Osteocyte (in vitro differentiated cells): ENCODE measurements around the gene FARS2. TPM values are rescaled to one million over a fixed set of nuclear protein-coding genes. Genes with fewer than 3 reads are reported as not detected.

Source experiments
- DNase-seq: peaks from one replicate; pipeline ENCODE4 v3.0.0; 2021; ENCODE audit warnings: mixed read lengths; ENCODE audit not compliant: unreplicated experiment; ENCODE audit errors: extremely low spot score
- H3K27ac Mint-ChIP-seq: one replicate; pipeline ENCODE4 v1.8.0; 2021; ENCODE audit warnings: mild to moderate bottlenecking, mixed read lengths; ENCODE audit not compliant: unreplicated experiment
- H3K27me3 Mint-ChIP-seq: one replicate; pipeline ENCODE4 v1.8.0; 2021; ENCODE audit warnings: mixed read lengths; ENCODE audit not compliant: unreplicated experiment
- H3K36me3 Mint-ChIP-seq: one replicate; pipeline ENCODE4 v1.8.0; 2021; ENCODE audit warnings: mixed read lengths; ENCODE audit not compliant: unreplicated experiment
- H3K4me1 Mint-ChIP-seq: one replicate; pipeline ENCODE4 v1.8.0; 2021; ENCODE audit warnings: mixed read lengths; ENCODE audit not compliant: unreplicated experiment
- H3K4me3 Mint-ChIP-seq: one replicate; pipeline ENCODE4 v1.8.0; 2021; ENCODE audit warnings: mild to moderate bottlenecking, moderate library complexity, mixed read lengths; ENCODE audit not compliant: unreplicated experiment
- H3K9me3 Mint-ChIP-seq: one replicate; pipeline ENCODE4 v1.8.0; 2021; ENCODE audit warnings: mixed read lengths; ENCODE audit not compliant: unreplicated experiment
- total RNA-seq: library from RNA; stranded (reverse); gene quantifications from 2 replicates; pipeline ENCODE4 v1.2.1, GENCODE V29; 2021
- TF ChIP-seq, protein P1 (sequence below): fragments of 200-600 bp; sonication (generic); IDR thresholded peaks from 2 replicates; pipeline ENCODE4 v1.5.0; 2021; ENCODE audit warnings: antibody characterized with exemption, mild to moderate bottlenecking, moderate library complexity

FARS2 gene
- total RNA-seq, 1 donor from 2014 or later: 17.4 TPM

DNA sequence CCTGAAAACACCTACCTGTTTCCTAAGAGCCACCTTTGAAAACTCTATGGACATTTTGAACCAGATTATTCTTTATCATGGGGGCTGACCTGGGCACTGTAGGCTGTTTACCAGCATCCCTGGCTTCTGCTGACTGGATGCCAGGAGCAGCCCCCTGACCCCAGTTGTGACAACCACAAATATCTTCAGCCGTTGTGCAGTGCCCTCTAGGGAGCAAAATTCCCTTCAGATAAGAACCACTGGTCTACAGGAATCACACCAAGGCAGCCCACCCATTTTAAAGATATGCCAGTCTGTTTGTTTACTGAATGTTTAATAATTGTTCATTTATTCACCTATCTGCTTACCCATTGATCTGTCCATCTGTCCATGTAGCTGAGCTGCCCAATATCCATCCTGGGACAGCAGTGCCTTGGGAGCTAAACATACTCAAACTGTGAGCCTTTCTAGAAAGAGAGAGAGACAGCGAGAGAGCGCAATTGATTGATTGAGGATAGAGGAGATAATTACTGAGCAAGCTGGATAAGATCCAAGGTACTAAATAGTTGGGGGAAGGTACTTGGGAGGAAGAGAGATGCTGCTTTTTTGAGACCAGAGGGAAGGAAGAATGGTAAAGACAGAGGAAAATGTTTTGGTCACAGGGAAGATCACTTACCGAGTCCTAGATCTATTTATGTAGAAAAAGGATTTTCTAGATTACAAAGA, 468.7 kb downstream of the FARS2 start:
- H3K4me3 Mint-ChIP-seq: no peak overlapping the region
- H3K4me1 Mint-ChIP-seq: peaks cover 14% of the 10 kb centered on the region
- H3K27ac Mint-ChIP-seq: no peak overlapping the region
- H3K9me3 Mint-ChIP-seq: no peaks in the 10 kb centered on the region
- DNase-seq: no peak
- H3K27me3 Mint-ChIP-seq: no peaks in the 10 kb centered on the region
- H3K36me3 Mint-ChIP-seq: no peaks in the 10 kb centered on the region
- TF ChIP-seq, protein P1, sequence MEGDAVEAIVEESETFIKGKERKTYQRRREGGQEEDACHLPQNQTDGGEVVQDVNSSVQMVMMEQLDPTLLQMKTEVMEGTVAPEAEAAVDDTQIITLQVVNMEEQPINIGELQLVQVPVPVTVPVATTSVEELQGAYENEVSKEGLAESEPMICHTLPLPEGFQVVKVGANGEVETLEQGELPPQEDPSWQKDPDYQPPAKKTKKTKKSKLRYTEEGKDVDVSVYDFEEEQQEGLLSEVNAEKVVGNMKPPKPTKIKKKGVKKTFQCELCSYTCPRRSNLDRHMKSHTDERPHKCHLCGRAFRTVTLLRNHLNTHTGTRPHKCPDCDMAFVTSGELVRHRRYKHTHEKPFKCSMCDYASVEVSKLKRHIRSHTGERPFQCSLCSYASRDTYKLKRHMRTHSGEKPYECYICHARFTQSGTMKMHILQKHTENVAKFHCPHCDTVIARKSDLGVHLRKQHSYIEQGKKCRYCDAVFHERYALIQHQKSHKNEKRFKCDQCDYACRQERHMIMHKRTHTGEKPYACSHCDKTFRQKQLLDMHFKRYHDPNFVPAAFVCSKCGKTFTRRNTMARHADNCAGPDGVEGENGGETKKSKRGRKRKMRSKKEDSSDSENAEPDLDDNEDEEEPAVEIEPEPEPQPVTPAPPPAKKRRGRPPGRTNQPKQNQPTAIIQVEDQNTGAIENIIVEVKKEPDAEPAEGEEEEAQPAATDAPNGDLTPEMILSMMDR: no peak

DNA sequence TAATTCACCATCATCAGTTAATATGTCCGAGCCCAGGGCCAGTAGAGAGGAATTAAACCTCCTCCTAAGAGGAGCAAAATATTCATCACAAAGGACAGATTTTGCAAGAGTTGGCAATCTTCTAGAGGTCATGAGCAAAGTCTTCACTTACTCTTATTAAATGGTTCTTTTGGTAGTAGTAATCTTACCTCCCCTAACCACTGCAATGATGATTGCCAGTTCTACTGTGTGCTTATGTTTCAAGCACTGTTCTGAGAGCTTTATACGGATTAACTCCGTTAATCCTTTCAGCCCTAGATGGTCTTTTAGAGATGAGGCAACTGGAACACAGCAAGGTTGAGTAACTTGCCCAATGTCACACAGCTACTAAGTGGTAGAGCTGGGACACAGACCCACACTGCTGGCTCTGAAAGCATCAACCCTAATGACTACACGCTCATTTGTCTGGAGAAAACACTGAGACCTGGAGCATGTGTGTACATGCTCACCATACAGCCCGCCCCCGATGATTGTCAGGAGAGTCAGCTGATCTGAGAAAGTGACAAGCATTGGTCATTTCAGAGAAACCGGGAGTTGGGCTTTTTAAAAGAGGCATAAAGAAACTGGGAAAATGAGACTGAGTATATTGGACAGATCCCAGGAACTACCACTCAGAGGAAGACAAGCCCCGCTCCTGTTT, 469.4 kb downstream of the FARS2 start:
- H3K27ac Mint-ChIP-seq: no peak overlapping the region
- peaks cover 14% of the 10 kb centered on the region for H3K4me1 Mint-ChIP-seq
- no peaks in the 10 kb centered on the region for H3K36me3 Mint-ChIP-seq
- TF ChIP-seq, protein P1: no peak
- no peaks in the 10 kb centered on the region for H3K27me3 Mint-ChIP-seq
- no peaks in the 10 kb centered on the region for H3K9me3 Mint-ChIP-seq
- no peak for DNase-seq
- no peak overlapping the region for H3K4me3 Mint-ChIP-seq

DNA sequence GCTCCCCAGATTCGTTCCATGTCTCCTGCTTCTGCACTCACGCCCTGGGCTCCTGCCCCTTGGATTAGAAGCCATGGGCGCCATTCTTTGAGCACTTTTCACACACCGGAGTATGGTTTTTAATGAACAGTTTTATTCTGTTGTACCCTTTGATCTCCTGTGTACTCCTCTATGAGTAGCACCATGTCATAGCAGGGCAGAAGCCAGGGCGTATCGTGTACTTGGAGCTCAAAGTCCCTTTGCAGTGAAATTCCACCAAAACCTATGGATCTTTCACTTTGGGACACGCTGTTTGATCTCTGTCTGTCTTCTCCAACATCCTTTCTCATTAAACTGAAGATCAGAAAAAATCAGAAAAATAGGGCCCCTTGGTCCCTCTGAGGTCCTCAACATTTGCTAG, 470.1 kb downstream of the FARS2 start:
- H3K27me3 Mint-ChIP-seq: no peaks in the 10 kb centered on the region
- H3K4me1 Mint-ChIP-seq: peaks cover 14% of the 10 kb centered on the region
- TF ChIP-seq, protein P1: no peak
- no peaks in the 10 kb centered on the region for H3K36me3 Mint-ChIP-seq
- DNase-seq: no peak
- no peak overlapping the region for H3K27ac Mint-ChIP-seq
- H3K9me3 Mint-ChIP-seq: no peaks in the 10 kb centered on the region
- H3K4me3 Mint-ChIP-seq: no peak overlapping the region

DNA sequence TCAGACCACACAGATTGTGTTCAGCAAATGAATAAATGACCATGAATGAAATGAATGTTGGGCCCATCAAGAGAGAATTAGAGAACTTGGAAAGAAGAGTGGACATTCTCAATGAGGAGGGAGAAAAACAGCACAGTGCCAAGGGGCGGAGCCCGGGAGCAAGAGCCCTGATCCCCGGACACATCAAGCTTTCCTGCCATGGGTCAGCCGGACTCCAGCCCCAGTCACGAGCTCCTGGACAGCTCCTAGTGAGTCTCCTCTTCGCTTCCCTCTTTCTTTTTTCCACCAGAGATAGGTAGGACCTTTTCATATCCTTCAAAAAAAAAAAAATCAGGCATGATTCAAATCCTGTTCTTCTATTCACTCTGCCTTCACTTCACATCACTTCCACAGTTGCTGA, 471.2 kb downstream of the FARS2 start:
- Mint-ChIP-seq H3K4me1 (peaks cover 14% of the 10 kb centered on the region), H3K9me3 (no peaks in the 10 kb centered on the region), H3K27ac (no peak overlapping the region), H3K4me3 (no peak overlapping the region), H3K36me3 (no peaks in the 10 kb centered on the region), H3K27me3 (no peaks in the 10 kb centered on the region)
- no peak for DNase-seq
- TF ChIP-seq, protein P1: no peak

DNA sequence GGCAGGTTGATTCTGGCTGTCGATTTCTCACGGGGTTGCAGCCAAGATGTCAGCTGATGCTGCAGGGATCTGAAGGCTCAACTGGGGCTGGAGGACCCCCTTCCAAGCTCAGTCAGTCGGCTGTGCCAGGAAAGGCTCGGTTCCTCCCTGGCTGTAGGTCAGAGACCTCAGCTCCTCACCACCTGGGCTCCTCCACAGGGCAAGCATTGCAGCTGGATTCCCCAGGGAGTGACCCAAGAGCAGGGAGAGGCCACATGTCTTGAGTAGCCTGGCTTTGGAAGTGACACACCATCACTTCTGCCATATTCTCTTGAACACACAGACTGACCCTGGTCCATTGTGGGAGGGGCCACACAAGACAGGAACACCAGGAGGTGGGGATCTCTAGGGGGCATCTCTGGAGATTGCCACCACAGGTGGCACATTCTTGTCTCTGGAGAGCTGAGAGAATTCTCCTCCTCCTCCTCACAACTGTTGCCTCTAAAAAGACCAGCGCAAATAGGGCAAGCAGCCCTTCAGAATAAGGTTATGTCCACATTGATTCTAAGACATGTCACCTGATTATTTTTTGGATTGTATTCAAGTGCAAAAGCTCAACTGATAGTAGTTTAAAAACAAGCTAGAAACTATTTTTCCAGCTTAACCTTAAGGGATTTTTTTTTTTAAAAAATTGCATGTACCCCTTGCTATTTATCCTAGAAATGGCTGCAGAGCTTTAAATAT, 474.9 kb downstream of the FARS2 start:
- Mint-ChIP-seq H3K27me3 (no peaks in the 10 kb centered on the region), H3K4me3 (no peak overlapping the region), H3K4me1 (no peaks in the 10 kb centered on the region), H3K9me3 (no peaks in the 10 kb centered on the region), H3K36me3 (no peaks in the 10 kb centered on the region), H3K27ac (no peak overlapping the region)
- no peak for DNase-seq
- TF ChIP-seq, protein P1: no peak
